Body of pancreas (tissue), 4 donors: ENCODE data around the gene CARMIL3. TPM values are rescaled to one million over a fixed set of nuclear protein-coding genes. Genes with fewer than 3 reads are reported as not detected.

Experiments
- ATAC-seq: fragments of 150-250 bp; one replicate; pipeline ENCODE4 v1.9.1; 2016
- DNase-seq, 4 donors: peaks; one replicate each; pipeline ENCODE4 v3.0.0-alpha.2; 2019
- H3K27ac ChIP-seq, 4 donors: fragments of 200-600 bp; sonication (generic); 1 replicate in 3 of 4; 2 replicates in 1 of 4; pipeline versions ENCODE4 v1.5.1 to v1.6.1; 2016 to 2019; ENCODE audit warnings: mild to moderate bottlenecking in 1 of 4, mixed read lengths in 1 of 4, moderate library complexity in 1 of 4
- H3K27me3 ChIP-seq, 2 donors: fragments of 200-600 bp; sonication (generic); one replicate each; pipeline ENCODE4 v1.6.0; 2016; ENCODE audit warnings: mild to moderate bottlenecking in 1 of 2
- H3K36me3 ChIP-seq, 2 donors: fragments of 200-600 bp; sonication (generic); replicated peaks in 1 of 2; 2 replicates each; pipeline ENCODE4 v1.5.1; 2016; ENCODE audit warnings: low read depth in 2 of 2; ENCODE audit not compliant: insufficient read depth in 1 of 2
- H3K4me1 ChIP-seq: fragments of 200-600 bp; sonication (generic); one replicate; pipeline ENCODE4 v1.6.0; 2016
- H3K4me3 ChIP-seq, 2 donors: fragments of 200-600 bp; sonication (generic); 1 replicate in 1 of 2; 2 replicates in 1 of 2; pipeline ENCODE4 v1.5.1; 2016 to 2019
- H3K9me3 ChIP-seq, 3 donors: fragments of 200-600 bp; sonication (generic); 1 replicate in 2 of 3; 2 replicates in 1 of 3; pipeline ENCODE4 v1.5.1; 2016
- CTCF ChIP-seq, 7 experiments: fragments of 450-650 bp in 4 of 7; fragments of 200-600 bp in 3 of 7; sonication (generic) in 3 of 7; IDR thresholded peaks; one replicate each; pipeline ENCODE4 v1.5.1; 2016 to 2019; ENCODE audit warnings: antibody characterized with exemption in 7 of 7
- POLR2A ChIP-seq, 3 donors: fragments of 450-650 bp; IDR thresholded peaks; one replicate each; pipeline ENCODE4 v1.6.1; 2016; ENCODE audit warnings: antibody characterized with exemption in 3 of 3, mild to moderate bottlenecking in 2 of 3
- WGBS, 2 donors: methylation state at CpG; one replicate each; pipeline ENCODE4 v1.1.5; 2017; 5-methylcytosine and 5-hydroxymethylcytosine counted together
- intact Hi-C: fragments of 100-400 bp; cut with DNase I; formaldehyde crosslinking; loops from one replicate; pipeline ENCODE4 v1.15.1; 2023
- total RNA-seq, 2 donors: library from RNA; depleted of rRNA; stranded (reverse); fragments of >200 nt; gene quantifications; one replicate each; pipeline ENCODE4 v1.1.0, GENCODE V29; 2016

The CARMIL3 gene
- total RNA-seq, 2 donors from 2014 or later, result 0.78 to 0.99 TPM

DNA sequence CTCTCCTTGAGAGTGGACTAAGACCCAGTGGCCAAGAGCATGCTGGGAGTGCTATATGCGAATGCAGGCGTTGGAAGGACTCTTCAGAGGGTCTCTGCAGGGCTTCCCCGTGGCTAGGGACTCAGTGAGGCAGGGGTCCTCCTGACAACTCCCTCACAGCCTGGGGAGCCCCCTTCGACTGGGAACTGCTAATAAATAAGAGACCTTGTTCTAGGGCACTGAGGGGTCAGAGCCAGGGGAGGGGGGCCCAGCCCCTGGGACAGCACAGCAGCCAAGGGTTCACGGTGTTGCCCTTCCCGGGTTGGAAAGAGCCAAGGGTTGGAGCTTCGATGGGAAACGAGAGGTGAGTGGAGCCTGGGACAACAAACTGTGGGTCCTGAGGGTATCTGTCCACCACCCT is 13.6 kb downstream of the CARMIL3 start:
- Histone ChIP-seq H3K9me3 (no peaks in the 10 kb centered on the region), H3K4me3 (no peak overlapping the region), H3K27ac (no peak overlapping the region), H3K27me3 (no peaks in the 10 kb centered on the region), H3K4me1 (peaks cover 30% of the 10 kb centered on the region), H3K36me3 (no peaks in the 10 kb centered on the region)
- whole genome bisulfite sequencing, 2 donors, result 70 to 74% methylated on average over 8 of the region's 8 CpGs
- ATAC-seq (no peak), DNase-seq (peak in 1 of 4 donors; percentile 2)
- intact Hi-C loops, result no loop called here
- TF ChIP-seq POLR2A (IDR thresholded peaks at IDR 0.05) (no peak), CTCF (IDR thresholded peaks at IDR 0.05) (no peak)

- no peak for ATAC-seq
- H3K36me3 ChIP-seq, result no peaks in the 10 kb centered on the region
- no peaks in the 10 kb centered on the region for H3K9me3 ChIP-seq
- H3K27ac ChIP-seq, result no peak overlapping the region
- H3K27me3 ChIP-seq, result no peaks in the 10 kb centered on the region
- no peak for DNase-seq
- peaks cover 21% of the 10 kb centered on the region for H3K4me1 ChIP-seq
- 93 to 95% methylated on average over 8 of the region's 8 CpGs for WGBS, 2 donors
- intact Hi-C loops, result no loop called here
- no peak for TF ChIP-seq POLR2A (IDR thresholded peaks at IDR 0.05)
- TF ChIP-seq CTCF (IDR thresholded peaks at IDR 0.05), result no peak
- H3K4me3 ChIP-seq, result no peak overlapping the region
Measured at GRCh38 chr14:24066496-24067132, 14.8 kb downstream of the CARMIL3 start.

- H3K36me3 ChIP-seq, result no peaks in the 10 kb centered on the region
- no peak for TF ChIP-seq POLR2A (IDR thresholded peaks at IDR 0.05)
- TF ChIP-seq CTCF (IDR thresholded peaks at IDR 0.05), result no peak
- intact Hi-C loops, result no loop called here
- H3K27ac ChIP-seq, result no peak overlapping the region
- H3K4me1 ChIP-seq, result peaks cover 14% of the 10 kb centered on the region
- no peaks in the 10 kb centered on the region for H3K9me3 ChIP-seq
- 90 to 92% methylated on average over 11 to 12 of the region's 12 CpGs for WGBS, 2 donors
- no peak overlapping the region for H3K4me3 ChIP-seq
- ATAC-seq (no peak), DNase-seq (peak in 1 of 4 donors; percentile 2)
- no peaks in the 10 kb centered on the region for H3K27me3 ChIP-seq
Measured at GRCh38 chr14:24067133-24068082, 15.6 kb downstream of the CARMIL3 start.

DNA sequence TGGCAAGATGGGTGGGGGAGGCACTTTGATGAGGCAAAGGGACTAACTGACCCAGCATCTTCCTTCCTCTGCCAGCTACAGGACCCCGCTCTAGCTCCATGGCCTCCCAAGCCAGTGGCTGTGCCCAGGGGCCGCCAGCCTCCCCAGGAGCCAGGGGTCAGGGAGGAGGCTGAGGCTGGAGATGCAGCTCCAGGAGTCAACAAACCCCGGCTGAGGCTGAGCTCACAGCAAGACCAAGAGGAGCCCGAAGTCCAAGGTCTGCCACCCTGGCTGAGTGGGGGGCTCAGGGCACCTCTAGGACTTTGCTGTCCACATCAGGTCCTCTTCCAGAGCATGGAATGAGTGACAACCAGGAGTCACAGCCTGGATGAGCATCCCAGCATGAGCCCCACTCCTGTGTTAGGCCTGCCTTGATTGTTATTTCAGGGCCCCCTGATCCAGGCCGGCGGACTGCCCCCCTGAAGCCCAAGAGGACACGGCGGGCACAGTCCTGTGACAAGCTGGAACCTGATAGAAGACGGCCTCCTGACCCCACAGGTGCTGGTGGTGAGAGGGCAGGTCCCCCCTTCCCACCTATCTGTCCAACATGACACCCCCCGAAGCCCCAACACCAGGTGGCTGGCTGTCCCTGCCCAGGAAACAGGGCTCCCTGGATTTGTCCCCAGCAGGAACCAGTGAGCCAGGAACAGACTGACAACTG is 17.1 kb downstream of the CARMIL3 start:
- Histone ChIP-seq H3K9me3 (no peaks in the 10 kb centered on the region), H3K36me3 (no peaks in the 10 kb centered on the region), H3K4me3 (no peak overlapping the region), H3K27ac (no peak overlapping the region), H3K27me3 (no peaks in the 10 kb centered on the region), H3K4me1 (peaks cover 11% of the 10 kb centered on the region)
- no peak for ATAC-seq
- TF ChIP-seq CTCF (IDR thresholded peaks at IDR 0.05), result no peak
- TF ChIP-seq POLR2A (IDR thresholded peaks at IDR 0.05), result no peak
- peak in 1 of 4 donors; percentile 9 for DNase-seq
- 81 to 85% methylated on average over 5 to 10 of the region's 10 CpGs for WGBS, 2 donors
- intact Hi-C loops, result no loop called here
